SK-N-SH (cell line): Measurements from ENCODE around the gene FHOD3.

Source experiments
- EP300 ChIP-seq, 2 experiments: IDR thresholded peaks; 2 replicates each; pipeline versions ENCODE4 v1.4.0 to v1.6.1; 2012; ENCODE audit warnings: borderline replicate concordance in 1 of 2, low read depth in 1 of 2, low read length in 1 of 2
- TF ChIP-seq, protein P1 (sequence below): fragments of 200-600 bp; sonication (generic); IDR thresholded peaks from 2 replicates; pipeline ENCODE4 v1.6.1; 2017; ENCODE audit warnings: antibody characterized with exemption, mild to moderate bottlenecking, moderate library complexity

DNA sequence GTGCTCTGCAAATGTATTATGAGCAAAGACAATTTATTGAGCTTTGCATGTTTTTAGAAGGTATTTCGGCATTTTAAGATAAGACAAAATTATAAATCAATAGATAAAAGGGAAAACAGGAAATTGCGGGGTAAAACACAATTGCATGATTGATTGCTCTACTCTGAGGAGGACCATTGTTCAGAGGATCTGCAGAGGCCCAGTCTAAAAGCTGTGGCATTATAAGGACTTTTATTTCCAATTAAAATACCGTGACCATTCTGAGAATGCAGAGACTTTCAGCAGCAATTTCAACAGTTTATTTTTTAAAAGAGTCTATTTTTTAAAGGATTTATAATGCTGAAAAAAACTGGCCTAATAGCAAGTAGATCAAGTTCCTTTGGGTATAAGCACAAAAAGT is 469.3 kb downstream of the FHOD3 start:
- TF ChIP-seq EP300 (IDR thresholded peaks at IDR 0.05; ENCODE audit: borderline replicate concordance in 1 of 2, low read depth in 1 of 2, low read length in 1 of 2) = no peak
- TF ChIP-seq, protein P1, sequence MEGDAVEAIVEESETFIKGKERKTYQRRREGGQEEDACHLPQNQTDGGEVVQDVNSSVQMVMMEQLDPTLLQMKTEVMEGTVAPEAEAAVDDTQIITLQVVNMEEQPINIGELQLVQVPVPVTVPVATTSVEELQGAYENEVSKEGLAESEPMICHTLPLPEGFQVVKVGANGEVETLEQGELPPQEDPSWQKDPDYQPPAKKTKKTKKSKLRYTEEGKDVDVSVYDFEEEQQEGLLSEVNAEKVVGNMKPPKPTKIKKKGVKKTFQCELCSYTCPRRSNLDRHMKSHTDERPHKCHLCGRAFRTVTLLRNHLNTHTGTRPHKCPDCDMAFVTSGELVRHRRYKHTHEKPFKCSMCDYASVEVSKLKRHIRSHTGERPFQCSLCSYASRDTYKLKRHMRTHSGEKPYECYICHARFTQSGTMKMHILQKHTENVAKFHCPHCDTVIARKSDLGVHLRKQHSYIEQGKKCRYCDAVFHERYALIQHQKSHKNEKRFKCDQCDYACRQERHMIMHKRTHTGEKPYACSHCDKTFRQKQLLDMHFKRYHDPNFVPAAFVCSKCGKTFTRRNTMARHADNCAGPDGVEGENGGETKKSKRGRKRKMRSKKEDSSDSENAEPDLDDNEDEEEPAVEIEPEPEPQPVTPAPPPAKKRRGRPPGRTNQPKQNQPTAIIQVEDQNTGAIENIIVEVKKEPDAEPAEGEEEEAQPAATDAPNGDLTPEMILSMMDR = no peak
